Transverse colon (tissue), 4 donors: ENCODE results near the gene SIGLEC10. TPM values are rescaled to one million over a fixed set of nuclear protein-coding genes. Genes with fewer than 3 reads are reported as not detected.
"Not testable (repeated sequence)": the region's sequence is repeated elsewhere in the genome, so short reads cannot be mapped to it uniquely, and the experiment has no call there.

Experiments used
- DNase-seq: peaks from one replicate; pipeline ENCODE4 v3.0.0-alpha.2; 2019
- H3K27ac ChIP-seq, 4 donors: fragments of 200-600 bp; sonication (generic); 2 replicates each; pipeline ENCODE4 v1.5.1; 2016 to 2018; ENCODE audit warnings: inconsistent platforms in 4 of 4
- H3K27me3 ChIP-seq: fragments of 200-600 bp; sonication (generic); 2 replicates; pipeline ENCODE4 v1.5.1; 2017; ENCODE audit warnings: inconsistent platforms
- H3K36me3 ChIP-seq, 4 donors: fragments of 200-600 bp; sonication (generic); 2 replicates each; pipeline ENCODE4 v1.5.1; 2017 to 2019; ENCODE audit warnings: inconsistent platforms in 4 of 4
- H3K4me1 ChIP-seq, 4 donors: fragments of 200-600 bp; sonication (generic); 2 replicates each; pipeline ENCODE4 v1.5.1; 2017 to 2020; ENCODE audit warnings: inconsistent platforms in 4 of 4
- H3K4me3 ChIP-seq, 4 donors: fragments of 200-600 bp; sonication (generic); 1 replicate in 1 of 4; 2 replicates in 3 of 4; pipeline versions ENCODE4 v1.5.1 to v1.6.1; 2017 to 2019; ENCODE audit warnings: inconsistent platforms in 4 of 4
- H3K9me3 ChIP-seq, 2 donors: fragments of 200-600 bp; sonication (generic); 2 replicates each; pipeline ENCODE4 v1.5.1; 2017 to 2019; ENCODE audit warnings: inconsistent platforms in 2 of 2
- CTCF ChIP-seq, 5 experiments: fragments of 200-600 bp in 3 of 5; fragments of 450-650 bp in 2 of 5; sonication (generic) in 3 of 5; IDR thresholded peaks; 1 replicate in 2 of 5; 2 replicates in 3 of 5; pipeline ENCODE4 v1.5.1; 2016 to 2017; ENCODE audit warnings: antibody characterized with exemption in 5 of 5, inconsistent platforms in 3 of 5, mild to moderate bottlenecking in 2 of 5, moderate library complexity in 1 of 5
- EP300 ChIP-seq: sonication (generic); formaldehyde crosslinking; IDR thresholded peaks from one replicate; pipeline ENCODE4 v1.6.1; 2017; ENCODE audit warnings: antibody characterized with exemption, low read depth
- POLR2A ChIP-seq: fragments of 450-650 bp; IDR thresholded peaks from one replicate; pipeline ENCODE4 v1.6.1; 2016; ENCODE audit warnings: antibody characterized with exemption, mild to moderate bottlenecking, moderate library complexity
- POLR2AphosphoS5 ChIP-seq, 3 donors: sonication (generic); formaldehyde crosslinking; IDR thresholded peaks; one replicate each; pipeline ENCODE4 v1.6.1; 2016; ENCODE audit warnings: antibody characterized with exemption in 3 of 3
- WGBS, 2 donors: methylation state at CpG; one replicate each; pipeline ENCODE4 v1.1.5; 2018; ENCODE audit warnings: low coverage in 1 of 2; 5-methylcytosine and 5-hydroxymethylcytosine counted together
- in situ Hi-C, 4 donors: fragments of 200-750 bp; cut with MboI; loops; one replicate each; pipeline versions ENCODE4 v1.15.0 to v1.15.1; 2017; ENCODE audit warnings: low sequenced_read_pairs in 3 of 4, low pct_ligation_motif_present in 1 of 4, low pct_unique_long_range_greater_than_20kb in 1 of 4
- intact Hi-C: fragments of 100-400 bp; cut with DNase I; formaldehyde crosslinking; loops from one replicate; pipeline ENCODE4 v1.15.1; 2023; ENCODE audit warnings: low total_unique reads
- total RNA-seq, 4 donors: library from RNA; depleted of rRNA; stranded (reverse); fragments of >200 nt; gene quantifications; one replicate each; pipeline ENCODE4 v1.1.0, GENCODE V29; 2016

SIGLEC10 gene
- total RNA-seq, 4 donors from 2014 or later = 3.7 to 15.7 (median 4.9) TPM; not detected in 1

GRCh38 chr19:51410950-51411748 is 6.3 kb downstream of the SIGLEC10 start:
- no peak for TF ChIP-seq CTCF (IDR thresholded peaks at IDR 0.05)
- TF ChIP-seq EP300 = no peak
- TF ChIP-seq POLR2AphosphoS5 (IDR thresholded peaks at IDR 0.05) = no peak
- no peak for TF ChIP-seq POLR2A
- no peak for DNase-seq
- Histone ChIP-seq H3K4me1 (no peaks in the 10 kb centered on the region), H3K36me3 (no peaks in the 10 kb centered on the region), H3K4me3 (no peak overlapping the region), H3K9me3 (no peaks in the 10 kb centered on the region), H3K27me3 (no peaks in the 10 kb centered on the region), H3K27ac (no peak overlapping the region)
- intact Hi-C loops (no loop called here), in situ Hi-C loops (no loop called here)
- 89 to 91% methylated on average over 11 to 15 of the region's 15 CpGs for WGBS, 2 donors

GRCh38 chr19:51407511-51408131 is 9.8 kb downstream of the SIGLEC10 start:
- intact Hi-C loops (no loop called here), in situ Hi-C loops (no loop called here)
- Histone ChIP-seq H3K27ac (no peak overlapping the region), H3K27me3 (no peaks in the 10 kb centered on the region), H3K36me3 (no peaks in the 10 kb centered on the region), H3K4me3 (no peak overlapping the region), H3K4me1 (no peaks in the 10 kb centered on the region), H3K9me3 (peaks cover 0 to 3% of the 10 kb centered on the region in 2 donors)
- DNase-seq = peak; percentile 37
- 22% methylated on average over 6 of the region's 6 CpGs; no CpG with 5 or more reads in 1 of the 2 donors for WGBS, 2 donors
- peak; percentile 40 to 68 (median 47) for TF ChIP-seq CTCF (IDR thresholded peaks at IDR 0.05)
- TF ChIP-seq EP300 = no peak
- TF ChIP-seq POLR2A = no peak
- no peak for TF ChIP-seq POLR2AphosphoS5 (IDR thresholded peaks at IDR 0.05)

- Histone ChIP-seq H3K36me3 (no peaks in the 10 kb centered on the region), H3K4me3 (no peak overlapping the region), H3K27me3 (no peaks in the 10 kb centered on the region), H3K27ac (no peak overlapping the region), H3K9me3 (peaks cover 0 to 15% of the 10 kb centered on the region in 2 donors), H3K4me1 (no peaks in the 10 kb centered on the region)
- 94 to 95% methylated on average over 7 to 9 of the region's 9 CpGs for WGBS, 2 donors
- no peak for DNase-seq
- no peak for TF ChIP-seq POLR2A
- no peak for TF ChIP-seq CTCF (IDR thresholded peaks at IDR 0.05)
- no peak for TF ChIP-seq EP300
- no peak for TF ChIP-seq POLR2AphosphoS5 (IDR thresholded peaks at IDR 0.05)
- in situ Hi-C loops (no loop called here), intact Hi-C loops (no loop called here)
Observed at GRCh38 chr19:51402117-51402516, 15.3 kb downstream of the SIGLEC10 start.

- H3K27me3 ChIP-seq, H3K27ac ChIP-seq, in situ Hi-C loops, intact Hi-C loops, H3K36me3 ChIP-seq, H3K4me1 ChIP-seq, H3K4me3 ChIP-seq, DNase-seq: not testable (repeated sequence)
- peaks cover 0 to 15% of the 10 kb centered on the region in 2 donors for H3K9me3 ChIP-seq
- WGBS, 2 donors = 84 to 85% methylated on average over 5 to 7 of the region's 7 CpGs
Observed at GRCh38 chr19:51399936-51400335, 17.5 kb downstream of the SIGLEC10 start.
